Activated naive CD4-positive, alpha-beta T cell treated with anti-CD3 and anti-CD28 coated beads, Interleukin-2, amount 10 ng/mL, durations not matched to agents 5 hours and 36 hours (primary cell): Measurements from ENCODE around the gene LAGE3. TPM values are rescaled to one million over a fixed set of nuclear protein-coding genes. Genes with fewer than 3 reads are reported as not detected.

Source experiments
- microRNA-seq: library from miRNA; unstranded; fragments of <30 nt; microRNA quantifications from one replicate; pipeline ENCODE4 v1.2.0, GENCODE V29; 2022; ENCODE audit warnings: borderline microRNAs expressed, borderline replicate concordance
- total RNA-seq, 2 experiments: library from RNA; stranded (reverse); gene quantifications; one replicate each; pipeline ENCODE4 v1.2.3, GENCODE V29; 2021

Gene LAGE3, protein sequence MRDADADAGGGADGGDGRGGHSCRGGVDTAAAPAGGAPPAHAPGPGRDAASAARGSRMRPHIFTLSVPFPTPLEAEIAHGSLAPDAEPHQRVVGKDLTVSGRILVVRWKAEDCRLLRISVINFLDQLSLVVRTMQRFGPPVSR
- 10 to 100 TPM; 35.9 to 39.2 TPM for total RNA-seq

GRCh38 chrX:154478728-154479622 is at the start of gene LAGE3:
TSS of gene LAGE3 (minus strand) at chrX:154479281. CDS start at chrX:154478915, 366 bp downstream.

GRCh38 chrX:154515966-154516655 is 37.0 kb upstream of the LAGE3 start, which contains the start of gene FAM3A:
TSS of gene FAM3A (minus strand) at chrX:154516232. CDS start at chrX:154515772, 460 bp downstream.

DNA sequence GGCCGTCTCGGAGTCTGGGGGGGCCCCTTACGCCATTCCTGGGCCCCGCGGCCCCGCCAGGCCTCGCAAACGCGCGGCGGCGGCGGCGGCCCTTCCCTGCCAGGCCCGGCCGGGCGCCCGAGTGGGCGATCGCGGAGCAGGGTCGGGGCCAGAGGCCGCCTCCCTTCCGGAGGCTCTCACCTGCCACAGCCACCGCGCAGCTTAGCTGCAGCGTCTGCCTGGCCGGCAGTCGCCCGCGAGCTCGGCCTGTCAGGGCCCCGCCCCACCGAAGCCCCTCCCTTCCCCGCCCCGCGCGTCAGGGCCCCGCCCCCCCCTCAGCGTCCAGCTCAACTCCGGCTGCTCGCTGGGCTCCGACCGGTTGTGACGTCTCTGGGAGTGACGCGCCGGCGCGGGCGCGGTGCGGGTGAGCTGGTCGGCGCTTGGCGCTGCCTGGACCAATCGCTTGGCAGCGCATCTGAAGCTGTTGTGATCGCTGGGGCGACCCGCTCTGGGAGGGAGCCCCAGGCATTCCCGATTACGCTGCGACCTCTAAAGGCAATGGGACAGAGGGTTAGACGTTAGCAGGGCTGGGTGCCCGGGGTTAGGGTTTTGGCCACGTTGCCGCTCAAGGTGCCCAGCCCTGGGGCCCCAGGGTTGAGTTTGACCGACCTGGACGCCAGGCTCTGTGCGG is 11.5 kb upstream of the LAGE3 start, which contains the start of gene SLC10A3:
TSS of gene SLC10A3 (minus strand) at position 216 of the 670 bp plus-strand sequence. CDS start 1,689 bp downstream, outside the sequence.

DNA sequence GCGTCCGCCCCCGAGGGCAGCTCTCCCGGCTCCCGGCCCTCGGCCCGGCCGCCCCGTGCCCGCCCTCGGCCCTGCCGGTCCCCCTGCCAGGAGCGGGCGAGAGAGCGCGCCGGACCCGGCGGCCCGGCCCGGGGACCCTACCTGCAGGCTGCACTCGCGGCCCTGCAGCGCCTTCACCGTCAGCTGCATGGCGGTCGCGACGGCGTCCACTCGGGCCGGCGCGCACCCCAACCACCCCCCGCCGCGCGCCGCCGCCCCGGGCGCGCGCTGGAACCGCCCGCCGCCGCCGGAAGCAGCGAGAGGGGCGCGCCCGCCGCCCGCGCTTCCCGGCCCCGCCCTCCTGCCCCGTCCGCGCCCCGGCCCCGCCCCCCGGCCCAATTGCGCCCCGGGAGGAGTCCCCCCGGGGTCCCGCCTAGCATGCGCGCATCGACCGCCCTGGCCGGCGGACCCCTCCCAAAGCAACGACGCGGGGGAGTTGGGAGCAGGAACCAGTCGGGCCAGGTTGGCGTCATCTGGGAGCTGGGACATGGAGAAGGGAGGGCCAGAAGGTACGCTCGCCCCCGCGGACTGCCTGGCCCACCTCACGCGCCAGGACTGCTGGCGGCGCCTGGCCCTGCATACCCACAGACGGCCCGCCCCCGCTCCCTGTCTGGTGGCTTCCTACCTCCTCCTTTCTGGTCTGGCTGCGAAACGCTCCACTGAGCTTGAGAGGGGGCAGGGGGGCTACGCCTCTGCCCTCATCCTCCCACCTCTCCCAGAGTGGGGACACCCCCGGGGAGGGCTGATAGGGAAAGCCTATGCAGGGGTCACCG is 7.5 kb upstream of the LAGE3 start, which contains the start of gene UBL4A:
TSS of gene UBL4A (minus strand) at position 220 of the 812 bp plus-strand sequence. CDS start at position 189, 31 bp downstream.

DNA sequence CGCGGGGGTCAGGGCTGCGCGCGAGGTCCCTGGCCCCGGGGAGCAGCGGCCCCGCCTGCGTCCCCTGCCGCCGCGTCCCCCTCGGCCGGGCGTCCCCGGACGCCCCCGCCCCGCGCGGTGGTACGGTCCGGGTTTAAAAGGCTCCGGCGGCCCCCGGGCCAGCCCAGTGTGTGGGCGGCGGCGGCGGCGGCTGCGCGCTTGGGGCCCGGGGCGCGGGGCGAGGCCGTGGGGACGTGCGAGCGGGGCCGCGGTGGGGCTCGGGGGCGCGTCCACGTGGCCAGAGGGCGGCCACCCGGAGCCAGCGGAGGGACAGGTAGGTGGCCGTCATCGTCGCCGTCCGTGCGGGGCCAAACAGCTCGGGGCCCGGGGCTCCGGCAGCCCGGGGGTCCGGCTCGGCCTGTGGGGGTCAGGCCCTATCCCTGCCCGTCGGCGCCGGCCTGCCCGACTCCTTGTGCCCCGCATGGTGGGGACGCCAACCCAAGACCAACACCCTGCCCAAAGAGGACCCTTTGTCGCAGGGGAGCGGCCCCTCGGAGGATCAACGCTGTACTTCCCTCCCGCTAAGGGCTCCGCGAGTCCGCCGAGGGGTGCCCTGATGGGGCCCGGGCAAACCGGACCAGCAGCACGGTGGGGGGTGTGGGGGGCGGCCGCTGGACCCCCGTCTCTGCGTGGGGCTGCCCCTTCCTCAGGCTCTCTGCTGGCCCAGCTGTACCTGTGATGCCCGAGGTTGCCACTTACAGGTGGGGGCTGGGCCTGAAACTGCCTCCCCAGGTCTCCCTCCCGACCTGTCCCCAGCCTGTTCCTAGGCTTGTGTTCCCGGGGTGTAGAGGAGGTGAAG is 20.7 kb downstream of the LAGE3 start, which contains the start of gene PLXNA3:
TSS of gene PLXNA3 (plus strand) at position 166 of the 838 bp plus-strand sequence. CDS start 1,903 bp downstream, outside the sequence.

GRCh38 chrX:154443992-154444754 is 34.9 kb downstream of the LAGE3 start, which contains the start of gene FAM50A:
TSS of gene FAM50A (plus strand) at chrX:154444141. CDS start at chrX:154444236, 95 bp downstream.

DNA sequence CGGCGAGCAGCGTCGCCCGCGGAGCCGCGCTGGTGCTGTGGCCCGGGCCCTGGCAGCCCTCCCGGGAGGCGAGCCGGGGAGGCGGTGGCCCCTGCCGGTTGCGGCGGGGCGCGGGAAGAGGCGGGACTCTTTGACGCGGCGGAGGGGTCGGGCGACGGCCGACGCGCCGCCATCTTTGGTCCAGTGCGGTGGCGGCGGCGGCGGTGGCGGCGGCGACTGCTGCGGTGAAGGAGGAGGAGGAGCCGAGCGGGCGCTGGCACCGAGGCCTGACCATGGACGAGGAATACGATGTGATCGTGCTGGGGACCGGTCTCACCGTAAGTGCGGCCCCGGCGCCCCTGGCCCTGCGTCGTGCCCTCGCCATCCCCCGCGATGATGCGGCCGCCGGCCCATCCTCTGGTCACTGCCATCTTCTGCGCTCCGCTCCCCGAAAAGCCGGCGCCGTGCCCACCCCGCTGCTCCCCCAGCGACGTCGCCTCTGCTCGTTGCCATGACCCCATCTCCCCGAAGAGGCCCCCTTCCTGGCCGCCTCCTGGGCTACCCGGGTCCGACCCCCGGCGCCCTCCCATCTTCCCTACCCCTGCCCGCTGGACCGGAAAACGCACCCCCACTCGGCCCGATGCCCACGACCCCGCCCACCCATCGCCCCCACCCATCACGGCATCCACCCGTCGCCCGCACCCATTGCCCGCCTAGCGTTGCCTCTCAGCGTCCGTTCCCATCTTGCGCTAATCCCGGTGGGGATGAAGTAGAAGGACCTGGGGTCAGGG is 41.9 kb downstream of the LAGE3 start, which contains the start of gene GDI1:
TSS of gene GDI1 (plus strand) at position 172 of the 770 bp plus-strand sequence. CDS start at position 273, 101 bp downstream.

GRCh38 chrX:154428176-154429171 is 50.6 kb downstream of the LAGE3 start, which contains the start of gene ATP6AP1:
TSS of gene ATP6AP1 (plus strand) at chrX:154428677. CDS start at chrX:154428693, 16 bp downstream.

Small RNA genes within 50 kb of the gene (microRNA-seq; reads per million reads assigned to microRNA genes)
- 0.83 reads per million for gene MIR6858

Other genes with a start within 250 kb of the LAGE3 start
- gene OPN1MW3, start 221.7 kb downstream of the LAGE3 start, total RNA-seq, result not detected
- not detected for gene TEX28, start 184.2 kb downstream of the LAGE3 start, total RNA-seq
- gene TKTL1, start 183.5 kb downstream of the LAGE3 start, total RNA-seq, result 1 to 10 TPM; 3.0 to 4.1 TPM
- gene FLNA, start 104.6 kb downstream of the LAGE3 start, total RNA-seq, result 1,000 to 10,000 TPM; 1,016 to 1,083 TPM
- 10 to 100 TPM; 45.9 to 47.5 TPM for gene EMD, start 100.0 kb downstream of the LAGE3 start, total RNA-seq
- gene RPL10, start 80.9 kb downstream of the LAGE3 start, total RNA-seq, result 1,000 to 10,000 TPM; 5,348 to 5,626 TPM
- 10 to 100 TPM; 23.2 to 27.2 TPM for gene DNASE1L1, start 70.0 kb downstream of the LAGE3 start, total RNA-seq
- gene TAFAZZIN, start 67.7 kb downstream of the LAGE3 start, total RNA-seq, result 100 to 1,000 TPM in 1 of 2 experiments, 10 to 100 TPM in 1; 91.4 to 101 TPM
- 10 to 100 TPM; 46.2 to 51.2 TPM for gene ATP6AP1, start 50.6 kb downstream of the LAGE3 start, total RNA-seq
- gene GDI1, start 42.1 kb downstream of the LAGE3 start, total RNA-seq, result 100 to 1,000 TPM; 105 to 108 TPM
- gene FAM50A, start 35.1 kb downstream of the LAGE3 start, total RNA-seq, result 10 to 100 TPM; 65.1 to 69.0 TPM
- gene PLXNA3, start 21.0 kb downstream of the LAGE3 start, total RNA-seq, result 10 to 100 TPM; 41.2 to 47.6 TPM
- 10 to 100 TPM; 42.6 to 45.7 TPM for gene UBL4A, start 7.3 kb upstream of the LAGE3 start, total RNA-seq
- 10 to 100 TPM; 25.5 to 25.8 TPM for gene SLC10A3, start 11.3 kb upstream of the LAGE3 start, total RNA-seq
- 10 to 100 TPM; 32.3 to 32.7 TPM for gene FAM3A, start 37.0 kb upstream of the LAGE3 start, total RNA-seq
- gene G6PD, start 67.6 kb upstream of the LAGE3 start, total RNA-seq, result 10 to 100 TPM; 59.0 to 68.1 TPM
- gene IKBKG, start 68.3 kb upstream of the LAGE3 start, total RNA-seq, result 10 to 100 TPM; 43.4 to 45.5 TPM
- not detected for gene CTAG1A, start 105.9 kb upstream of the LAGE3 start, total RNA-seq
- gene CTAG1B, start 140.0 kb upstream of the LAGE3 start, total RNA-seq, result not detected
- not detected for gene CTAG2, start 174.3 kb upstream of the LAGE3 start, total RNA-seq